K562 (cell line): ENCODE data around the gene ECT2. TPM values are rescaled to one million over a fixed set of nuclear protein-coding genes. Genes with fewer than 3 reads are reported as not detected.

Experiments used
- E2F3 ChIP-seq: fragments of 250-450 bp; sonication (Bioruptor Pico); IDR thresholded peaks from 2 replicates; pipeline ENCODE4 v1.4.0; 2020; ENCODE audit warnings: mild to moderate bottlenecking
- HDAC6 ChIP-seq: IDR thresholded peaks from 2 replicates; pipeline ENCODE4 v1.6.1; 2012; ENCODE audit warnings: low read depth, mild to moderate bottlenecking, control low read depth, inconsistent platforms, low read length, moderate library complexity
- MAFF ChIP-seq: IDR thresholded peaks from 2 replicates; pipeline ENCODE4 v1.6.1; 2012; ENCODE audit warnings: low read length, improper control_type of control experiment
- MYNN ChIP-seq, 2 experiments: sonication (generic); formaldehyde crosslinking in 1 of 2; IDR thresholded peaks; 2 replicates each; pipeline versions ENCODE4 v1.5.0 to v1.6.1; 2016 to 2020; ENCODE audit warnings: antibody characterized with exemption in 1 of 2, missing genetic modification reagents in 1 of 2
- NFRKB ChIP-seq: fragments of 450-650 bp; IDR thresholded peaks from 2 replicates; pipeline ENCODE4 v1.6.1; 2016; ENCODE audit warnings: low read depth
- TEAD2 ChIP-seq: fragments of 450-650 bp; IDR thresholded peaks from 2 replicates; pipeline ENCODE4 v1.6.1; 2016; ENCODE audit warnings: missing genetic modification characterization, control low read depth, missing compliant biosample characterization
- TOE1 ChIP-seq, 2 experiments: fragments of 450-650 bp in 1 of 2; sonication (generic) in 1 of 2; formaldehyde crosslinking in 1 of 2; IDR thresholded peaks; 2 replicates each; pipeline versions ENCODE4 v1.7.1 to v1.8.0; 2016 to 2022; ENCODE audit warnings: borderline replicate concordance in 2 of 2, mild to moderate bottlenecking in 2 of 2, antibody characterized with exemption in 1 of 2, inconsistent platforms in 1 of 2, low read depth in 1 of 2, missing genetic modification reagents in 1 of 2, moderate library complexity in 1 of 2
- ZBTB33 ChIP-seq: sonication (generic); formaldehyde crosslinking; IDR thresholded peaks from 2 replicates; pipeline ENCODE4 v1.8.1; 2023; ENCODE audit warnings: mild to moderate bottlenecking, missing genetic modification reagents
- ZNF232 ChIP-seq: sonication (generic); formaldehyde crosslinking; IDR thresholded peaks from 2 replicates; pipeline ENCODE4 v1.8.0; 2022; ENCODE audit warnings: mild to moderate bottlenecking, missing genetic modification reagents
- ZNF324 ChIP-seq: fragments of 250-450 bp; sonication (Bioruptor Pico); IDR thresholded peaks from 2 replicates; pipeline ENCODE4 v1.4.0; 2020; ENCODE audit warnings: mild to moderate bottlenecking
- ZNF511 ChIP-seq: sonication (generic); formaldehyde crosslinking; IDR thresholded peaks from 2 replicates; pipeline ENCODE4 v1.8.0; 2022; ENCODE audit warnings: mild to moderate bottlenecking, missing genetic modification reagents
- polyA plus RNA-seq, 8 experiments: library from polyadenylated mRNA; depleted of rRNA in 4 of 8; stranded (reverse) in 5 of 8; unstranded in 3 of 8; fragments of >200 nt; fragmentation: Nextera tagmentation in 2 of 8; fragmentation: Illumina TruSeq in 1 of 8; extraction: Ambion mirVana in 2 of 8; extraction: Trizol in 1 of 8; gene quantifications; 2 replicates each; pipeline versions ENCODE4 v1.2.1 to v1.2.3, GENCODE V29; 2011 to 2014; ENCODE audit warnings: inconsistent platforms in 1 of 8, missing spikeins in 1 of 8
- total RNA-seq, 7 experiments: library from RNA; depleted of rRNA in 6 of 7; stranded (reverse); fragments of >200 nt in 6 of 7; fragmentation: Illumina TruSeq in 2 of 7; extraction: Trizol in 2 of 7; gene quantifications; 2 replicates each; pipeline versions ENCODE4 v1.2.1 to v1.2.3, GENCODE V29; 2011 to 2021; ENCODE audit warnings: low replicate concordance in 1 of 7

Gene ECT2
- total and polyA plus RNA-seq, 9 of the 15 experiments (the other 6 are each of a cell fraction or from before 2014, with no cell fraction given) = 19.0 to 53.0 (median 36.5) TPM

DNA sequence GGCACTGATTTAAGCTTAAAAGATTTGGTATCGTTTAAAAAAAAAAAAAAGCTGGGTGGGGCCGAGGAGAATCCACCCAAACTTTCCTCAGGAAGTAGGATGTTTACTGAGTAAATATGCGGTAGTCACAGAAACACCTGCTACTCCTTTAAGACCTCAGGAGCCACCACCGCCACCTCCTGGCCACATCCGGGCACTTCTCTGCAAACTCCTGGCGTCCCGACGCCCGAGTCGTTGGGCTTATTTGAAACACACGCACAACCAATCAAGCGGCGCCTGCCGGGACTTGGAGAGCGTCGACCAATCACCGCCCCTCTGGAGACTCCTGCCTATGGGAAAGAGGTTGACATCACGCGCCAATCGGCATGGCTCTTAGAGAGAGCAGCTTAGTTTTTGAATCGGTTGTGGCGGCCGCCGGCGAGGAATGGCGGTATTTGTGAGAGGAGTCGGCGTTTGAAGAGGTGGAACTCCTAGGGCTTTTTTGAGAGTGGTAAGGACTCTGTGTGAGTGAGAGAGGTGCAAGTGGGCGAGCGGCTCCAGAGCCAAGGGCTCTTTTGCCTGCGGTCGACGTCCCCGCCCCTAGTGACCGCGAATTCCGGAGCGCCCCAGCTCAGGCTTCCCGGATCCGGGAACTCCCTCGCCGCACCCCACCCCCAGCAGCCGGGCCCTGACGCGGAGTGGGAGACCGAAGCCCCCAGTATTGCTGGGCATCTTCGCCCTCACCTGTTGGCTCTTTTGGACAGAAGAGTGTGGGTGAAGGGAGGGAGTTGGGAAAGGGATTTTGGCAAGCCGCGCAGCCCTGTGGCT is at the start of gene ECT2 (continued):
- TF ChIP-seq ZBTB33 (no peak; the same call in 1 of the 2 replicates), MYNN (IDR thresholded peaks at IDR 0.05) (no peak), MYNN (CRISPR knock-in tag; IDR thresholded peaks at IDR 0.05) (no peak), NFRKB (peak; percentile 62; the same call in 1 of the 2 replicates), ZNF324 (CRISPR knock-in tag) (no peak), MAFF (no peak), HDAC6 (no peak), ZNF511 (CRISPR knock-in tag) (peak; percentile 62; the same call in 1 of the 2 replicates), TEAD2 (tag) (no peak), E2F3 (CRISPR knock-in tag) (no peak), TOE1 (IDR thresholded peaks at IDR 0.05; ENCODE audit: borderline replicate concordance) (peak; percentile 79; the same call in 1 of the 2 replicates), TOE1 (CRISPR knock-in tag; IDR thresholded peaks at IDR 0.05; ENCODE audit: borderline replicate concordance, low read depth) (no peak), ZNF232 (CRISPR knock-in tag) (no peak)
- TF ChIP-seq, all 486 proteins: peak for 124
